Suppressor macrophage treated with lipopolysaccharide for 1 hour (primary cell): ENCODE measurements around the gene ZNF436.

Experiments
- DNase-seq, 3 donors: peaks; one replicate each; pipeline ENCODE4 v3.0.0-alpha.2; 2020 to 2022

Gene ZNF436

DNA sequence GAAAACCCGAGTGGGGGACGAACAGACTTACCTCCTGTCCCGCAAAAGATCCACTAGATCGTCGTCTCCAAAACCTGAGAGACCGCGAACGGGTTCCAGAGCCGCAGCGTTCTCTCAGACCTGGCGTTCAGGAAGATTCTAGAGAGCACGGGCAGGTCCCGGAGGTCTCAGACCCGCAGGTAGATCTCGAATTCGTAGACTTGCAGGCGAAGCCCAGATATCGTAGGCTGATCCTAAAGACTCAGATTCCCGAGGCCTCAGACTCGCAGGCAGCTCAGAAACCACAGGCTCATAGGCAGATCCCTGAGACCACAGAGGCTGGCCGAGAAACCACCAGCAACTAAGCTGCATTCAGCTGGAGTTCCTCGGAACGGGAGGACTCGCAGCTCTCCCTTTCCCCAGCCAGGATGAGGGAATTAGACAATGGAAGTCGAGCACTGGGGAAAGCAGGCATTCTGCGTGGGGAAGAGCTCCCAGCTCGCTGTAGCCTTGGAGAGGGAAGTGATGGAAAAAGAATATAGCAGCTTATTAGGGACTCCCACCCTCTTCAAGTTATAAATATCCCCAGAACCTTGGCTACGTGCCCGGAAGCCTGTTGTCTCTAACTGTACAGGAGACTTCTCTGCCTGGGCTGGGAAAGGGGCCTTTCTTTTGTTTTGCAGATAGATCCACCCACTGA lies at the start of gene ZNF436:
ZNF436 (minus strand) TSS at position 502 of the 679 bp plus-strand sequence. CDS start 1,831 bp downstream, outside the sequence.
- DNase-seq, result peak; percentile 38 to 73 (median 62)

DNA sequence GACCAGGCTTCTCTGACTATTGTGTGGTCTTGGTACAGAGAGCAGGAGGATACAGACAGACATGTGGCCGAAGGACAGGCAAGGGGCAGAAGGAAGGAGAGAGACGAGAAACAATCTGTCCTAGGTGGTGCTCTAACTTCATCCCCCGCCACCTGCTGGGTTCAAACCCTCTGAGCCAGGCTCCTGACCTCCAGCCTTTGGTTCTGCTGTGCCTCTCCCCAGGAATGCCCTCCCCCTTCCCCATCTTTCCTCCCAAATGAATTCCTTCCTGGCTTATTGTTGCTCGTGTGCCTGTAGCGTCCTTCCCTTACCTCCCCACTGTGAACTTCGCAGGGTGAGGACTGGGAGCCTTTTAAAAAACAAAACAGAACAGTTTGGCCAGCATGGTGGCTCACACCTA lies 49.5 kb upstream of the ZNF436 start:
- no peak for DNase-seq

DNA sequence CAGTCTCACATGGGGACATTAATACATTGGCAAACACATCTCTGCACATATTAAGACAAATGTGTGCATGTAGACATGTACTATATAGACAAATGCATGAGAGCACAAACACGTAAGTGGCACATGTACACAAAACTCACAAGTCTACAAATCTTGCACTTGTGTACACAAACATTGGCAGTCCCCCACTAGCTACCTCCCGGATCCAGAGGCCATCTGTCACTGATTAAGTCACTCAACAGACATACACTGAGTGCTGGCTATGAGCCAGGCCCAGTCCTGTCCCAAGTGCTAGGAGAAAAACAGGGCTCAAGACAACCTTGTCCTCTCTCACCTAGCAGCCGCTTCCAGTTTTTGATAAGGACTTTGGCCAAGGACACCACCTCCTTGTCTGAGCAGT lies 47.9 kb upstream of the ZNF436 start:
- no peak for DNase-seq

DNA sequence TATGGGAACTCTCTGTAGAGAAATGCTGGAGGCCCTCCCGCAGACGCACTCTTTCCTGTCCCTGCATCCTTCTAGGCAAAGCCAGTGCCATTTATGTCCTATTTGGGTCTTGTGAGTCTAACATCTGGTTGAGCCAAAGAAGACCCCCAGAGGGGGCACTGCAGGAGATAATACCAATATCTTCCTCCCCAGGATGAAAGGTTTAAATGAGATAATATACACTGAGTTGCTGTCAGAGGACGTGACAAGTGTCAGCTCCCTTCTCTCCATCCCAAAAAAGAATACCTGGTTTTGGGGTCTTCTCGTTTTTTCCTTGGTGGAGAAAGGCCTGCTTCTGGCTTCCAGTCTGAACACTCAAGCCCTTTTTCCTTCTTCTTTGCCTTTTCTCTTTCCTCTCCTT lies 47.3 kb upstream of the ZNF436 start:
- DNase-seq, result no peak

DNA sequence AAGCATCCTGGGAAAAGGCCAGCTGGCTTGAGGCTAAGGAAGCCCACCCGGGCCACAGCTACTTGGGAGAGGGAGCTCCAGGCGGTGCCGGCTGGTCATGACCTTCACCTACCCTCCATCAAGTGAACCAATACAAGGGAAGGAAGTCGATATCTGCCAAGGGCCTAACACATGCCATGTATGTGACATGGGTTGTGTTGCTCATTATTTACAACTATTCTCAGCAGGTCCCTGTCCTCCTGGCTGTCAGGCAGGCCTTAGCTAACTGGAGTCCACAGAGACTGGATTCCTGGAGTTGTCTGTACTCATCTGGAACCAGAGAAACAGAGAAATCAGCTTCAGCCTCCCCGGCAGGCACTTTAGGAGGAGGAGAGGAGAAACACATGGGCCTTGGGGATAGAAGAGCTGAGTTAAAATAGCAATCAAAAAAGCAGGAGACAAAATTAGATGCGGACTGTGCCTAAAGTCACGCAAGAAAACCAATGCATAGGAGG lies 39.2 kb upstream of the ZNF436 start:
- no peak for DNase-seq

DNA sequence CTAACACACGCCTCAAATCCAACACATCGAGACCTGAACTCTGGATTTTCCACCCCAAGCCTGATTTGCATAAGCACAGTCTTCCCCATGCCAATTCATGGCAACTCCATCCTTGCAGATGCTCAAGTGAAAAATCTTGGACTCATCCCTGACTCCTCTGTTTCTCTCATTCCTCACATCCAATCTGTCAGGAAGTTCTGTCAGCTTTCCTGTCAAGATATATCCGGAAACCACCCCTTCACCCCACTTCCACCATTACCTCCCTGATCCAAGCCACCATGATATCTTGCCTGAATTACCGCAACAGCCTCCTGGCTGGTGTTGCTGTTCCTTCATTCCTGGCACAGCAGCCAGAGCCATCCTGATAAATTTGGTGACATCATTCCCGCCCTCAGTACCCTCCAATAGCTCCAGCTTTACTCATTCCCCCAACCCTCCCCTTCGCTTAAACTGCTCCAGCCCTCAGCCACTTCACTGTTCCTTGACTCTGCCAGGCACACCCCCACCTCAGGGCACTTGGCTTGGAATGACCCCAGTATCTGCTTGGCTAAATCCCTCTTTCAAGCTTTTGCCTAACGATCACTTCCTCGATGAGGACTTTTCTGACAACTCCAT lies 37.5 kb upstream of the ZNF436 start:
- peak in 1 of 3 donors; percentile 47 for DNase-seq

DNA sequence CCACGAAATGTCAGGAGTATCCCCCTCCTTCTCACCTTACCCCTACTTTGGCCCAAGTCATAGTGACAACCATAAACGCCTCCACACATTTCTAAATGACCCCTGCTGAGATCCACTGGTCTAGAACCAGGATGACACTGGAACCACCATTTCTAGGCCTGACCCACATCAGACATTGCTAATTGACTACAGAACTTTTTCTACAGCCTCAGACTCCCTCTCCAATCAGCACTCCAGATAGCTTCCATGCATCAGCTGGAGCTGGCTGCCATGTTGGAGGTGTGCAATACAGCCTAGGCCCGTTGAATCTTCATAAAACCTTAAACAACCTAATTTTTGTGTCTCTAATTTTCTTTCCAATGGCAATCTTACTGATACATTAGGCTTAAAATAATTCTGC lies 36.3 kb upstream of the ZNF436 start:
- no peak for DNase-seq

DNA sequence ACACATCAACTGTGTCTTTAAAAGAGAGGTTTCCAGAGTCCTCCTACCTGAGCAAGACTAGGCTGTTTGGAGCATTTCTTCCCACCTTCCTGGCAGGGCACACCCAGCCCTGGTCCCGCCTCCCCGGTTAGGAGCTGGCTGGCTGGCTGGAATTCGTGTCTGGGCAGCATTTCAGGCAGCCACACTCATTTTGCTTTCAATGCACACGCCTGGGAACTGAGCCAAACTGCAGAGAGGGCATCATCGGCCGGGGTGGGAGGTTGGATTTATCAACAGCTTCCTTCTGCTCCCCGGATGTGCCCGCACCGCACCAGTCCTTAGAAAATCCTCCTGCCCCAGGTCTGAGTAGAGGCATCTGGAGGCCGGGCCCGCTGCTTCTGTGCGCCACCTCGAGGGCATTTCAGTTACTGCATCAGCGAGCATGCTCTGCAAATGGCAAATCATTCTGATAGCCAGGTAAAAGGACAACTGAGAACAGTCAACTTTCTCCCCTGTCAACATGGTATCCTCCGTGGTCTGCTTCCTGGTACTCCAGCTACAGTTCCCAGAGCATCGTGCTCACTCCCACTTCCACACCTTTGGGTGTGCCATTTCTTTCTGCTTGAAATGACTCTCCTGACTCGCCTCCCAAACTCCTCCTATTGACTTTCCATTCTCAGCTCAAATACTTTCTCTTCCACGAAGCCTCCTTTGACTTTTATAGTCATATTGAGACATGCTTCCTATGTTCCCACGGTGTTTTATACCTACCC lies 34.3 kb upstream of the ZNF436 start:
- DNase-seq, result peak; percentile 82 to 83 (median 83)

DNA sequence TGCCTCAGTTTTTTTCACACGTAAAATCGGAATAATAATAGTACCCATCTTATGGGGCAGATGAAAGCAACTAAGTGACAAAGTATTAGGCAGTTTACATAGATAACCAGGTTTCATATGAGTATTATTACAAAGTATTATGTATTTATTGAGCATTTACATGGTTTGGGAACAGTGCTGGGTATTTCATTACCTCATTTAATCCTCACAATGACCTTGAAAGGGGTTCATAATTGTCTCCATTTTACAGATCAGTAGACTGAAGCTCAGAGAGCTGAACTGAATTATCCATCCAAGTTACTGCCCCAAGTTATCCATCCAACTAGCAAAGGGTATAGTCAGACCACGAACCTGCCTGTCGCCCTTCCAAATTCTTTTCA lies 33.7 kb upstream of the ZNF436 start:
- no peak for DNase-seq

DNA sequence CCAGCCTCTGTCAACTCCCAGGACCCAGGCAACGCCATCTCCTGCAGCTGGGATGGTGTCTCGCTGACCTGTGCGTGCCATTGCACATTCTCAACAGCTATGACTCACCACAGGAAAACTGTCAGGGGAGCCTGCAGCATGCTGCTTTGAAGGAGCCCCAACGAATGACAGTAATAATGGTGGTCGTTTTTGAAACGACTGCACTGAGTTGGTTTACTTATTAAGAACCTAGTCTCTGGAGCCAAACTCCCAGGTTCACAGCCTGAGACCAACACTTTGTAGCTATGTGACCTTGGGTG lies 33.4 kb upstream of the ZNF436 start:
- DNase-seq, result peak in 2 of 3 donors; percentile 44 to 46

DNA sequence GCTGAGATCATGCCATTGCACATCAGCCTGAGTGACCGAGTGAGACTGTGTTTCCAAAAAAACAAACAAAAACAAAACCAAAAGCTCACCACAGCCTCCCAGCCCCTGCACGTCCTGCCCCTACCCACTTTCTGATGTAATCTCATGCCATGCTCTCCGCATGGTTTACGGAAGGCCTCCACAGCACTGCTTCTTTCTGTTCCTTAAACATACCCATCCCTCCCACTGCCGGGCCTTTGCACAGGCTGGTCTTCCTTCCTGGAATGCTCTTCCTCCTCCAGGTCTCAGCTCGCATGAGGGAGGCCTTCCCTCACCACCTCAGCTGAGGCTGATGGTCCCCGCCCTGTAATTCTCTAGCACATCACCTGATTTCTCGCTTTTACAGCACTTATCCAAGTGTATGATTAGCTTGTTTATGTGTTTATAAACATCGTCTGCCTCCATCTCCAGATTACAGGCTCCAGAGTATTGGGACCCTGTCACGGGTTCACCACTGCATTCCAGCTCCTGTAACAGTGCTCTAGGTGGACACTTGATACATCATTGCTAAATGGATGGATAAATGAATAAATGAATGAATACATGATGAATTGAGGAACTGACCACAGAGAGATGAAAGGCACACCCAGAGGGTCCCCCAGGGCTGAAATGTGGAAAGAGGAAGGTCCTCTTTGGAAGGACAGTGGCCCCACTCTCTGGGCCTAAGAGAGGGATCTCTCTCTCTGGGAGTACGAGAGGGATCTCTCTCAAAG lies 32.8 kb upstream of the ZNF436 start:
- peak; percentile 81 to 94 (median 88) for DNase-seq

DNA sequence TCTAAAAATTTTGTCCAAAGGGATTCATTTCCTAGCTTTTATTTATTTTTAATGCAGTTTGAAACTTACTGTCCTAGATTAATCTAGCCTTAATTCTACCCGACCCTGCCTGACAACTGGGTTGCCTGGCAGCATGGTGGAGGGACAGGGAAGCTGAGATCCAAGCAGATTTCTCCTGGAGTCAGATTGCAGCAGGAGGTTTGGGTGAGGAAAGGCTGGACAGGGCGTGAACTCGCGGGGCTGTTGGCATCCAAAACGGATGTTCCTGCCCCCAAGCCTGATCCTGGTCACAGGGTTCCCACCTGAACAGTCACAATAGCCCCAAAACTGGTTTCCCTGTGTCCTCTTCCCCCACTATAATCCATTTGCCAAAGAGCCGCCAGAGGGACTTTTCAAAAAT lies 31.7 kb upstream of the ZNF436 start:
- DNase-seq, result no peak

DNA sequence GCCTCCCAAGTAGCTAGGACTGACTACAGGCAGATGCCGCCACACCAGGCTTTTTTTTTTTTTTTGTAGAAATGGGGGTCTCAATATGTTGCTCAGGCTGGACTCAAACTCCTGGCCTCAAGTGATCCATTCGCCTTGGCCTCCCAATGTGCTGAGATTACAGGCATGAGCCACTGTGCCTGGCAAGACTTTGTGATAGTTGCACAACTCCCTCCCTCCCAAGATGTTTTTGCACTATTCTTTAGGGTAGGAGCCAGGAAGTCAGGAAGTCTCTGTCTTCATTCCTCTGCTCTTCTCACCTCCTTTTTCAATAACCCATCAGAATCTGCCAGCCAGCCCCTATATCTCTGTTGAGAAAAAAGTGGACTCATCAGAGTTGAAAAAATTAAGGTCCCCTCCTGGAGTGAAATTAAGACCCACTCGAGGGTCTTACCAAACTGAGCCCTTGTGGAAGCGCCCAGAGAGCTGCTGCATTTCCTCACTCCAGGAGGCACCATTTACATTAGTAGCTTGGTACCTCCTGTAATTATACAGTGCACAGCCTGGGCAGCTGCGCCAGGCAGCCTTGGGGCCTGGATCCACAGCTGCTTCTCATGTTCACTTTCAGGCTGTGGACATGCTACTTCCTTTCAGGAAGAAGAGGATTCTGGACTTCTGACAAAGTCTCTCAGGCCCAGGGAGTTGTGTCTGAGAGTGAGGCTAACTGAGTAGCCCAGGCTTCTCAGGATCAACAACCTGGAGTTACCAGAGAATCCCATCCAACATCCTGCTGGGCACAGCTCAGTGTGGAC lies 30.9 kb upstream of the ZNF436 start:
- DNase-seq, result no peak

DNA sequence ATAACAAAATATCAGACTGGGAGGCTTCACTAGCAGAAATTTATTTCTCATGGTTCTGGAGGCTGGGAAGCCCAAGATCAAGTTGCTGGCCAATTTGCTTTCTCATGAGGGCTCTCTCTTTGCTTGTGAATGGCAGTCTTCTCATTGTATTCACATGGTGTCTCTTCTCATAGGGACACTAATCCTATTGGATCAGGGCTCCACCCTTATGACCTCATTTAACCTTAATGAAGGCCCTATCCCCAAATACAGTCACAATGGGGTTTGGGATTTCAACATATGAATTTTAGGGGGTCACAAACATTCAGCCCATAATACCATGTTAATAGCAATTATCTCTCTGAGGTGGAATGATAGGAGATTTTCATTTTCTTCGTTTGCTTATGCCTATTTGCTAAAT lies 29.6 kb upstream of the ZNF436 start:
- DNase-seq, result no peak

DNA sequence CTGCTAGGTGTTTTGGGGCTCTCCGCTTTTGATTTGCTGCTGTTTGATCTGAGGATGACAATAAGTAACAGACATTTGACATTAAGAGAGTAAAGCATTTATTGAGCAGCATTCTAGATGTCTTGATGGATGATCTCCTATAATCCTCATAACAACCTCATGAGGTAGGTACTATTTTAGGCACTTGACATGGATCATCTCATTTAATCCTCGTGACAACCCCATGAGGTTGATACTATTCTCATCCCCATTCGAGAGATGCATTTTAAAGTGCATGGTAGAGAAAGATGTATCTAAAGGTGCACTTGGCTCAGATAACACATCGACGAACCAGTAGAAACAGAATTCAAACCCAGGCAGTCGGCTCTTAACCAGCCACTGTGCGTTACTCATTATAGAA lies 28.3 kb upstream of the ZNF436 start:
- no peak for DNase-seq

DNA sequence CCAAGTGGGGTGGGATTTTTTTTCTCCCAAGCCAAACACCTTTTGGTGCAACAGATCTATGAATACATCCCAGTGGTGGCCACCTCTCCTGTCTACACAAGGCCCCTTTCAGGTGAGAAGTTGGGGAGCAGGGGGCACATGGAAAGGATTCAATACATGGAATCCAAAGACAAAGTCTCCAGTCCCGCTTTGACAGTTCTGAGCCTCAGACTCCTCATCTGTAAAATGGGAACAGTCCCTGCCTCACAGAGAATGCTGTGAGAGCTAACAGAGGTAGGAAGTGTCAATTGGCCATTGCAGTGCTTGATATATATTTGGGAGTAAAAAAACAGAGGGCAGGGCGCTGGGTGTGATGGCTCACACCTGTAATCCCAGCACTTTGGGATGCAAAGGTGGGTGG lies 26.7 kb upstream of the ZNF436 start:
- DNase-seq, result no peak

DNA sequence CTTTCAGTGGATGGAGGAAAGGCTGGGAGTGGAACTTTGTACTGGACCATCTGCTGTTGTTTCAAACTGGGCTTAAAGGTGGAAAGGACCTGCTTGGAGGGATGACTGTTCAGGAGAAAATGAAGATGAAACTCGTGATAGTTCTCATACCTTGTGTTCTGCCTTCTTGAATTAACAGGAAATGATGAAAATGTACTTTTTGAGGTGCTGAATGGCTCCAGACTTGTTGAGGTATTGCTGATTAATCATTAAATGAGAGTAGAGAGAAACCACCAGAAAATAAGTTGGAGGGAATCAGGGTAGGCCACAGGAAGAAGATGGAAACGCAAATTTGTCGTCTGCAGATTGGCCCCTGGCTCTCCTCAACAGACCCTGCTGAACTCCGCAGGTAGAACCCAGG lies 26.2 kb upstream of the ZNF436 start:
- DNase-seq, result peak in 1 of 3 donors; percentile 43

DNA sequence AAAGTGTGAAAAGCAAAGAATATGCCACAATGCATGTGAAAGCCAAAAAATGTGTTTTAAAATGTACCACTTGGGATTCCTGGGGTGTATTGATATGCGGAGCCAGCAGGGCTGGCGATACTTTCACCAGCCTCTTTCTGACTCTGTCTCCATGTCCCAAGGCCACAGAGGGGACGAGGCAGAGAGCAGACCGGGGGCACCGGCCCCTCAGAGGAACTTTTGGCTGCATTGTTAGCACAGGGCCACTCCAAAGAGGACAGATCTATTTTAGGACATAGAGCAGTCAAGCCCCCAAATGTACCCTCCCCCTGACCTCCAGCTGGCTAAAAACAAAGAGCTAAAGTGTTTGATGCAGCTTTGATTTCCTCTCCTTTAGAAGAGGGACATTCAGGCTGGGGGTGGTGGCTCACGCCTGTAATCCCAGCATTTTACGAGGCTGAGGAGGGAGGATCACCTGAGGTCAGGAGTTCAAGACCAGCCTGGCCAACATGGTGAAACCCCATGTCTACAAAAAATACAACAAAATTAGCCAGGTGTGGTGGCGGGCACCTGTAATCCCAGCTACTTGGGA lies 25.6 kb upstream of the ZNF436 start:
- no peak for DNase-seq

DNA sequence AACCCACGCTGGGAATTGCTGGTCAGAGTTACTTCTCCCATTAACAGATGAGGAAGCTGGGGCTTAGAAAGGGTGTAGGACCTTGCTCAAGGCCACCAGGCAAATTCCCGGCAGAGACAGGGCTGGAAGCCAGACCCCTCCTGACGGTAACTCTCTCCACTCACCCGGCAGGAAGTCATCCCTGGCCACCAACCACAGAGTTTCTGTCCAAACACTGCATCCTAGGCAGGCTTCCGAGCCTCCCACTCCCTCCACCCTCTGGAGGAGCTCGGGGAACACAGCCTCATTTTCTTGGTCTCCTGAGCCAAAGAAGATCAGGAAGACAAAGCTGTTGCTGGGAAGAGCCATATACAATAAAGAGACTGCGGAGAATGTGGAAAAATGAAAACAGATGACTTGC lies 25.0 kb upstream of the ZNF436 start:
- no peak for DNase-seq

DNA sequence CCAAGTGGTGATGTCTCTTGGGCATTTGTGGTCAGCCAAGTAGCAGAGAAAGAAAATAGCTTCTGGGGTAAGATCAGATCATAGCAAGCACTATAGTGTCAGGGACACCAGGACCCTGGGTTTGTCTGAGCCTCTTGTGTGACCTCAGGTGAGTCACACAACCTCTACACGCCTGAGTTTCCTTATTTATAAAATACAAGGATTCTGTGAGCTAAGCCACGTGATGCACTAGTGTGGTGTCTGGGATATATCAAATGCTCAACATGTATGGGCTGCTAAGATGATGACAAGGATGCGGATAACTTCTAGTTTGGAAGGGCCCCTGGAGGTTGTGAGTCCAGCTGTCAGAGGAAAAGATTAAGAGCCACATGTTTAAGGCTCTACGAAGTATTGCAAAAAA lies 24.5 kb upstream of the ZNF436 start:
- DNase-seq, result peak in 1 of 3 donors; percentile 45

DNA sequence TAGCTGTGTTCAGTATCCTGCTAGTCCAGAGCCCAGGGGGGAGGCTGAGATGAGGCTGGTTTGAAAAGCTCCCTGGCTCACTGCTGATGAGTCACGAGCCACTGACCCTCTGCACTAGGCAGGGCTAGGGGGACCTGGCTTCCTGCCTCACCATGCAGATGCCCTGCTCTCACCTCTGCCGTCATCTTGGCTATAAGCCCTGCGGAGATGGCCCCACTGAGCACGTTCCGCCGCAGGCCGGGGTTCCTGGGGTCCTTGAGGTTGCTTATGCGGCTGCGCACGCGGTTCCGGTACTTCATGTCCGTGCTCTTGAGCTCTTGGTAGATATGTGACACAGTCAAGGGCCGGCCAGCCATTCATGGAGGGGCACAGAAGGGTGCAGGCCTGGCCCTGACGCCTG lies 24.1 kb upstream of the ZNF436 start:
- no peak for DNase-seq
